BE2C (cell line): Measurements from ENCODE around the gene XXYLT1.
A peak's percentile ranks its signal among the peaks of the same experiment; 100 is the strongest.
"Not testable (repeated sequence)": the region's sequence is repeated elsewhere in the genome, so short reads cannot be mapped to it uniquely, and the experiment has no call there.

Experiments
- DNase-seq: peaks from one replicate; pipeline ENCODE4 v3.0.0-alpha.2; 2020
- H3K27me3 ChIP-seq: fragments of 250-450 bp; sonication (Bioruptor Pico); 2 replicates; pipeline ENCODE4 v1.5.1; 2020; ENCODE audit warnings: mild to moderate bottlenecking
- H3K36me3 ChIP-seq: fragments of 250-450 bp; sonication (Bioruptor Pico); 2 replicates; pipeline ENCODE4 v1.5.1; 2020; ENCODE audit warnings: mild to moderate bottlenecking
- H3K4me1 ChIP-seq: fragments of 250-450 bp; sonication (Bioruptor Pico); 2 replicates; pipeline ENCODE4 v1.5.1; 2020
- H3K4me3 ChIP-seq: 2 replicates; pipeline ENCODE4 v1.5.1; 2011; ENCODE audit warnings: low read depth, low read length
- H3K9me3 ChIP-seq: fragments of 250-450 bp; sonication (Bioruptor Pico); 2 replicates; pipeline ENCODE4 v1.5.1; 2020
- CTCF ChIP-seq: IDR thresholded peaks from 2 replicates; pipeline ENCODE4 v1.5.1; 2012; ENCODE audit warnings: mild to moderate bottlenecking, low read depth, low read length

Gene XXYLT1

GRCh38 chr3:195188426-195188927 lies 82.5 kb downstream of the XXYLT1 start:
- Histone ChIP-seq H3K27me3 (no peaks in the 10 kb centered on the region), H3K4me3 (no peak overlapping the region), H3K9me3 (peaks cover 3% of the 10 kb centered on the region; the same call in 1 of the 2 replicates), H3K36me3 (no peaks in the 10 kb centered on the region), H3K4me1 (peaks cover 5% of the 10 kb centered on the region; the same call in 1 of the 2 replicates)
- peak; percentile 12 for TF ChIP-seq CTCF
- DNase-seq, result no peak

DNA sequence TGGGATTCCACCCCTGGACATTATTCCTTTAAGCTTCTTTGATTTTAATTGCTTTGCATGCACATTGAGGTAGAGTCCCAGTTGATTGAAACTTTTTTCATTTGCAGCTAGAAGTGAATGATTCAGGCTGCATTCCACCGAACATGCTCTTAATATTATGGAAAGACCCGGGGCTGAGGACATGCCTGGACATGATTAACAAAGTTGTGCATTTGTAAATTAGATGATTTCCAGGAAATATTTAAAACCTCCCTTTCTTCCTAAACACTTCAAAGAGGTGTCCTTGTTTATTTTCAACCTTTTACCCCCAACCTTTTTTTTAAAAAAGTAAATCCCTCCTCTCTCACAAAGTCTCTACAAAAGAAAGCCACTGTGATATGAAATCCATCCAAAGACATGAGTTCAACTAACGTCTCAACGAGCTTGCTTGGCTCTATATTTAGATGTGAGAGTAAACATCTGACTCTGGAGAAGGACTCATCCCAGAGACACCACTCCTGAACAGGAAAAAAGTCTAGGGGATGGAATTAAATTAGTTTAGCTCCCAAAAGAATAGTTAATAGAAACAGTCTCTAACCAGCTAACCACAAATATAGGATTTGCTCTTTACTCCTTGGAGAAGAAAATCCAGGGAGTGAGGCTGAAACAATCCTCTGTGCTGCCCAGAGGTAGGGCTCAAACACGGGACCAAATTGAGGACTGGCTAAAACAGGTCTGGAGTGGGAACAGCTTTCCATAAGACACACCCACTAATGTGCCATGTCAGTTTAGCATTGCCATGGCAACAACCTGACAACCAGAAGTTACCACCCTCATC lies 83.1 kb downstream of the XXYLT1 start:
- peaks cover 10% of the 10 kb centered on the region for H3K4me1 ChIP-seq
- DNase-seq, result no peak
- H3K9me3 ChIP-seq, result peaks cover 3% of the 10 kb centered on the region; the same call in 1 of the 2 replicates
- H3K27me3 ChIP-seq, result no peaks in the 10 kb centered on the region
- H3K36me3 ChIP-seq, result no peaks in the 10 kb centered on the region; the same call in 1 of the 2 replicates
- H3K4me3 ChIP-seq, result no peak overlapping the region
- TF ChIP-seq CTCF, result no peak

GRCh38 chr3:195186710-195187047 lies 84.3 kb downstream of the XXYLT1 start:
- not testable (repeated sequence) for H3K4me3 ChIP-seq, H3K9me3 ChIP-seq, H3K27me3 ChIP-seq, H3K36me3 ChIP-seq, DNase-seq
- peaks cover 15% of the 10 kb centered on the region for H3K4me1 ChIP-seq

GRCh38 chr3:195186041-195186709 lies 84.8 kb downstream of the XXYLT1 start:
- H3K36me3 ChIP-seq, result no peaks in the 10 kb centered on the region; the same call in 1 of the 2 replicates
- no peaks in the 10 kb centered on the region for H3K9me3 ChIP-seq
- DNase-seq, result no peak
- H3K4me1 ChIP-seq, result peaks cover 15% of the 10 kb centered on the region
- no peak for TF ChIP-seq CTCF
- H3K4me3 ChIP-seq, result no peak overlapping the region
- H3K27me3 ChIP-seq, result no peaks in the 10 kb centered on the region

GRCh38 chr3:195185583-195185982 lies 85.4 kb downstream of the XXYLT1 start:
- Histone ChIP-seq H3K36me3 (no peaks in the 10 kb centered on the region; the same call in 1 of the 2 replicates), H3K27me3 (no peaks in the 10 kb centered on the region), H3K4me3 (no peak overlapping the region), H3K4me1 (peaks cover 15% of the 10 kb centered on the region), H3K9me3 (no peaks in the 10 kb centered on the region)
- no peak for DNase-seq
- no peak for TF ChIP-seq CTCF

GRCh38 chr3:195184716-195185421 lies 86.1 kb downstream of the XXYLT1 start:
- H3K4me3 ChIP-seq, result no peak overlapping the region
- DNase-seq, result no peak
- H3K9me3 ChIP-seq, result no peaks in the 10 kb centered on the region
- H3K27me3 ChIP-seq, result no peaks in the 10 kb centered on the region
- no peaks in the 10 kb centered on the region; the same call in 1 of the 2 replicates for H3K36me3 ChIP-seq
- TF ChIP-seq CTCF, result no peak
- peaks cover 20% of the 10 kb centered on the region for H3K4me1 ChIP-seq
